Cerebellar cortex (tissue), 1 donor: ENCODE data around the gene RNF151.
"Not testable (repeated sequence)": the region's sequence is repeated elsewhere in the genome, so short reads cannot be mapped to it uniquely, and the experiment has no call there.

Experiments
- DNase-seq: peaks from one replicate; pipeline ENCODE4 v3.0.0-alpha.2; 2015; ENCODE audit warnings: low spot score

The RNF151 gene

DNA sequence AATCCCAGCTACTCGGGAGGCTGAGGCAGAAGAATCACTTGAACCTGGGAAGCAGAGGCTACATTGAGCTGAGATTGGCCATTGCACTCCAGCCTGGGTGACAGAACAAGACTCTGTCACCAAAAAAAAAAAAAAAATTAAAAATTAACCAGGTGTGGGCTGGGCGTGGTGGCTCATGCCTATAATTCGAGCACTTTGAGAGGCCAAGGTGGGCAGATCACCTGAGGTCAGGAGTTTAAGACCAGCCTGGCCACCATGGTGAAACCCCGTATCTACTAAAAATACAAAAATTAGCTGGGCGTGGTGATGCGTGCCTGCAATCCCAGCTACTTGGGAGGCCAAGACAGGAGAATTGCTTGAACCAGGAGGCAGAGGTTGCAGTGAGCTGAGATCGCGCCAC lies 26.8 kb upstream of the RNF151 start:
- not testable (repeated sequence) for DNase-seq

DNA sequence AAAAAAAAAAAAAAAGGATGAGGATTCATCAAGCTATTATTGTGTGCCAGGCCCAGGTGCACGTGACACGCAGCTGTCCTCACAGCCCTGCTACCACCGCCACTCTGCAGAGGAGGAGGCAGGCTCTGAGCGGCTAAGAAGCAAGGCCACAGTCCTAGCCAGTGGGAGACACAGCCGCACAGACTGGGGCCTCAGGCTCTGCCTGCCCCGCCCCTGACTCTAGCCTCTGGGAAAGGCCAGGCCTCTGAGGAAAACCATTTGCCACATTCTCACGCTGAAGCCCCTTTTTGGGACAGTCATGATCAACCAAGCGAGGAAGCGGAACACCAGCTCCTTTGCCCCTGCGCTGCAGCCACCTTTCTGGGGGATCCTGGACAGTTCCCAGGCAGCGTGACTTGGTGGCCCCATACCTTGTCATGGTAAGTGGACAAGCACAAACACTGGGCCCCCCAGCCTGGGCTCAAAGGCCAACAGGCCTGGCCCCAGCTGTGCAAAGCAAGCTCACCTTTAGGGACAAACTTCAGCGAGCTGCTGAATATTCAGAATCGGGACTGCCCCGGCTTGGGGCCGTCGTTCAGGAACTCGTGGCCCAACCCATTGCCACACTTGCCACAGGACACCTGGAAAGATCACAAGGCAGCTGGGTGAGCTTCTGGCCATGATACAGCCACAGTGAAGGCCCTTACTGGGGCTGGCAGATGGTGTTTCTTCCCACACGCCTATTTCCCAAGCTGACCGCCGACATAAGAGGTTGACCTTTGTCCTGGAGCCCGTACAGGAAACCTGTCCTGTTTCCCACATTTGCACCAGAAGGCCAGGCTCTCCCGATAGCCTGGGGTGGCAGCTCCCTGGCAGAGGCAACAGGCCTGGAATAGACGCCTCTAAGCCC lies 26.1 kb upstream of the RNF151 start:
- DNase-seq: no peak

GRCh38 chr16:1941162-1942046 lies 25.3 kb upstream of the RNF151 start:
- DNase-seq: peak; percentile 30

DNA sequence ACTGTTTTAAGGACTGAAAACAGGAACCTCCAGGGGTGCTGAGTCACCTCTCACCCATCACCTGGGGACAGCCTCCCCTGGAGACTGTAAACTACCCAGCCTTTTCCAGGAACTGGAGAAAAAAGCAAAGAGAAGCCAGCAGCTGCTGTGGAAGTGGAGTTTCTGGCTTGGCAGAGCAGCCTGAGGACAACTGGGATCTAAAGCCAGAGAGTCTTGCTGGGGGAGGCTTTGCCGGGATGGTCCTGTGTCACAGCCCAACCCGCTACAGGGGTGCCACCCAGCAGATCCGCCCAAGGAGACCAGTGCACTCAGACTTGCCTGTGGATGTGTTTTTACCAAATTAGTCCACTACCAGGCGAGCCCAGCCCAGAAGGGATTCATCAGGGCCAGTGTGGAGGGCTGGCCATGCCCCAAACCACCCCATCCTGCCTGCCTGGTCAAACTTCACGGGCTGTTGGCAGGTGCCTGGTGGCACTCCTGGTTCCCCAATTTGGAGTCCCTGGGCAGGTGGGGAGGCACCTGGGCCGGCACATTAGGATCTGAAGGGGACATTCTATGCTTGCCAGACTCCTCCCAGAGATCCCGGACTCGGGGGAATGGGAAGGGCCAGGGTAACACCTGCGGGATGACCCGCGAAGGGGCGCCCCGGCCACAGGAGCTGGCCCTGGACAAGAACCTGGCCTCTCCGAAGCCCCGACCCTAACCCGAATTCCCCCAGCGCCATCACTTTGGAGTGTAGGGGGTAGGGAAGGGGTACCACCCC lies 24.4 kb upstream of the RNF151 start:
- no peak for DNase-seq

- DNase-seq: peak; percentile 99
Measured at GRCh38 chr16:1942810-1943726, 23.6 kb upstream of the RNF151 start, which contains the start of gene MSRB1. Gene MSRB1, minus strand, starts transcription at chr16:1943199. Its CDS starts 43 bp downstream, at chr16:1943156.

DNA sequence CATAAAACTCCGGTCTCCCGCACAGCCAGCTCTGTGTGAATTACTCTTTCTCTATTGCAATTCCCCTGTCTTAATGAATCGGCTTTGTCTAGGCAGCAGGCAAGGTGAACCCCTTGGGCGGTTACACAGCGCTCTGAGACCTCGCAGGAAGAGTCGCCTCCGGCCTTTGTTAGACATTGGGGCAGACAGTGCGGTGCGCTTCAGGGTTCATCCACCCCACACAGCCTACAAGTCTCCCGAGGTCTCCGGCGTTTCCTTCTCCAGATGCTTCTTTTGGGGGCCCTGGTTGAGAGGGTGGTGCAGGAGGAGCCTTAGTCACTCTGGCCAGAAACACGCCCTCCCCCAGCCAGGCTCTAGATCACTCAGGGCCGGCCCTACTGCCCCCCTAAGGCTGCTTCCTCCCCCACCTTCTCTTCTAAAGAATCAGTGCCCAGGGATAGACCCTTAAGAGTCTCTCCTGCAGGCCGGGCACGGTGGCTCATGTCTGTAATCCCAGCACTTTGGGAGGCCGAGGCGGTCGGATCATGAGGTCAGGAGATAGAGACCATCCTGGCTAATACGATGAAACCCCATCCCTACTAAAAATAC lies 21.9 kb upstream of the RNF151 start:
- DNase-seq: no peak

DNA sequence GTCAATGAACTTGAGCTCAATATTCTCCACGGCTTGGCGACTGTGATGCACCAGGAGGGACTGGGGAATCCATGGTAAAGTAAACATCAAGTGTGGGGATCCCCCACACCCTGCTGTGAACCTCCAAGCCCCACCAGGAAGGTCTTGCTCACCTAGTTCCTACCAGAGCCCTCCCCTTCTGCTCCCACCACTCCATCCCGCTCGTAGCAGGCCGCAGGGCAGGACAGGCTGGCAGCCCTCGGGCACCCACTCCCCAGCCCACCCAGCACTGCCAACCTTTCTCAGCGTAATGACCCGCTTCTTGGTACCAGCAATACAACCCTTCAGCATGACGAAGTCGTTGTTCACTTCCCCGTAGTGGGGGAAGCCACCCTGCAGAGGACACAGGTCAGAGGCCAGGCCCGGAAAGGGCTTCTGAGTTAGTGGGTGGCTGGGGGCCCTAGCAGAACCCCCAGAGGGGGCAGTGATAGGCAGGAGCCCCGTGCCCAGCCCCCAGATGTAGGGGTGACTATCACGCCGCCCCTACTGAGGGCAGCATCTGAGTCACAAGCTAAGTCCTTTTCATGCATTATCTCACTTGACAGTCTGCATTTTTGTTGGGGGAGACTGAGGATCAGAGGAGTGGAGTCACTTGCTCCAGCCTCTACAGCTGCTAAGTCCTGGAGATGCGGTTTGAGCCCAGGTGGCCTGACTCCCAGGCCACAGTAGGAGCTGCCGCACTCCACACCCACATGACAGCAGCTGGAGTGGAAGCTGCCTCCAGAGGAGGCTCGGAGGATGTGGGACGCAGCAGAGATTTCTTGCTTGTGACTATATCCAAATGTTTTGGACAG lies 20.9 kb upstream of the RNF151 start:
- DNase-seq: no peak

GRCh38 chr16:1946495-1947368 lies 19.9 kb upstream of the RNF151 start:
- no peak for DNase-seq

GRCh38 chr16:1947369-1947670 lies 19.3 kb upstream of the RNF151 start:
- no peak for DNase-seq

- no peak for DNase-seq
Measured at GRCh38 chr16:1949507-1949906, 17.1 kb upstream of the RNF151 start.

DNA sequence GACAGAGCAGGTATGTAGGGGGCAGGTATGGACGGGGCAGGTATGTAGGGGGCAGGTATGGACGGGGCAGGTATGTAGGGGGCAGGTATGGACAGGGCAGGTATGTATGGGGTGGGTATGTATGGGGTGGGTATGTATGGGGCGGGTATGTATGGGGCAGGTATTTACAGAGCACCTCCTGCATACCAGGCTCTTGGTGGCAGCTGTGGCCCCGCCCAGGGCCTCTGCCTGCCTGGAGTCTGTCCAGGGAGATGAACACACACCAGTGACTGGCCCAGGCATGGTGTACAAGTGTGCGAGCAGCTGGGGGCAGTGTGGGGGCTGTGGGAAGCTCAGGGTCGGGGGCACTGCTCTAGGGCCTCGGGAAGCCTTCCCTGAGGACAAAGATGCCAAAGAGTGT lies 16.6 kb upstream of the RNF151 start:
- DNase-seq: no peak

GRCh38 chr16:1950559-1950958 lies 16.1 kb upstream of the RNF151 start:
- no peak for DNase-seq

DNA sequence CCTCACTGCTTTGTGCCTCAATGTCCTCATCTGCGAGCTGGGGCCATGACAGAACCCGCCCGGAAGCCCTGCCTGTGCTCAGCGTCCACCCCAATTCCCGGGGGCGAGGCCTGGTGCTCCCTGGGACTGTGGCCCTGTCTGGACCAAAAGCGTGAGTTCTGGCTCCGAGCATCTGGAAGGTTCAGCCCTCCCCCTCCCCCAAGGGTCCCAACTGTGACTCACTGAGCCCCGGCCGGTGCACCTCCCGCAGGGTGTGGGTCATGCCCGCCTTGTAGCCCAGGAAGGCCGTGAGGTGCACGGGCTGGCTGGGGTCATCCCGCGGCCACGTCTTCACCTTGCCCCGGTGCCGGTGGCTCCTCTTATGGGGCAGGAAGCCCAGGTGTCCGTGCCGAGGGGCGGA lies 12.9 kb upstream of the RNF151 start:
- DNase-seq: no peak

GRCh38 chr16:1957434-1958142 lies 9.1 kb upstream of the RNF151 start:
- not testable (repeated sequence) for DNase-seq

DNA sequence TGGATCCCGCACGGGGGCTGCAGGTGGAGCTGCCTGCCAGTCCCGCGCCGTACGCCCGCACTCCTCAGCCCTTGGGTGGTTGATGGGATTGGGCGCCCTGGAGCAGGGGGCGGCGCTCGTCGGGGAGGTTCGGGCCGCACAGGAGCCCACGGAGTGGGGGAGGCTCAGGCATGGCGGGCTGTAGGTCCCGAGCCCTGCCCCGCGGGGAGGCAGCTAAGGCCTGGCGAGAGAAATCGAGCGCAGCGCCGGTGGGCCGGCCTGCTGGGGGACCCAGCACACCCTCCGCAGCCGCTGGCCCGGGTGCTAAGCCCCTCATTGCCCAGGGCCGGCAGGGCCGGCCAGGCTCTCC lies 8.5 kb upstream of the RNF151 start:
- not testable (repeated sequence) for DNase-seq

- no peak for DNase-seq
Measured at GRCh38 chr16:1958715-1959268, 7.9 kb upstream of the RNF151 start.

DNA sequence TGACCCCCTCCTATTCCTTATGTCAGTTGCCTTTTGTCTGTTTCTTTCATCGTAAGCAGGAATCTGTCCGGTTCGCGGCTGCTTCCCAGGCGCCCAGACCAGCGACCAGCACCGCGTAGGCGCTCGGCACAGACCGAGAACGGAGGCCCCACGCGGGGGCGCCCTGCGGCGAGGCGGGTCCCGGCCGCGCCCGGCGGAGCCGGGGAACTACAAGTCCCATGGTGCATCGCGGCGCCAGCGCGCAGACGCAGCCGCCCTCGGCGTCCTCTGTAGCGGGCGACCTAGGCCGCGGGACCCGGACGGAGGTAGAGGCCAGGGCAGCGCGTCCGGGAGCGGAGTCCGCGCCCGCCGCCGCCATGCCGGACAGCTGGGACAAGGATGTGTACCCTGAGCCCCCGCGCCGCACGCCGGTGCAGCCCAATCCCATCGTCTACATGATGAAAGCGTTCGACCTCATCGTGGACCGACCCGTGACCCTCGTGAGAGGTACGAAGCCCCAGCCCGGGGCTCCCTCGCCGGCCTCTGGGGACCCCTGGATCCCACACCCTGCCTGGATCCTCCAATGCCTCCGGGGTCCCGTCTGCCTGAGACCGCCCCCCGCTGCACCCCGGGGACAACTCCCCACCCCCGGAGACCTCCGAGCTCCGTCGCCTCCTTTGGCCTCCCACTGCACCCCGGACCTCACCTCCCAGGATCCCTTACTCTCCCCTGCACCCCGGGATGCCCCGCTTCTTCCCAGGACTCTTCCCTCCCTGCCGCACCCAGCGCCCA lies 7.2 kb upstream of the RNF151 start, which contains the start of gene NDUFB10:
Gene NDUFB10 (plus strand): TSS at position 270 of the 771 bp plus-strand sequence. CDS start 87 bp downstream, at position 357.
- DNase-seq: peak; percentile 83
